GM12878 (cell line): ENCODE measurements around the gene DNAJC27. TPM values are rescaled to one million over a fixed set of nuclear protein-coding genes. Genes with fewer than 3 reads are reported as not detected.

Experiments
- ATAC-seq: fragments of 200-7000 bp; cut with Tn5 transposase; 3 replicates; pipeline ENCODE4 v1.9.1; 2020; ENCODE audit warnings: mild to moderate bottlenecking, moderate library complexity
- BruUV-seq: library from RNA; stranded (reverse); fragments of 400-500 nt; replicated peaks from 2 replicates; lab custom pipeline; 2021; lab: Mats Ljungman, UMichigan
- CTCF ChIA-PET: fragments of 300-600 bp; sonication (Branson Sonifier 250); formaldehyde crosslinking; extraction: SDS; loops from one replicate; lab custom pipeline; 2021; ENCODE audit warnings: inconsistent platforms; lab: Yijun Ruan, JAX
- POLR2A ChIA-PET: fragments of 350-600 bp; formaldehyde crosslinking; extraction: SDS; loops from one replicate; lab custom pipeline; 2021; ENCODE audit warnings: inconsistent platforms; lab: Charles Lee
- RAD21 ChIA-PET: fragments of 300-600 bp; sonication (Branson Sonifier 250); formaldehyde crosslinking; loops from one replicate; lab custom pipeline; 2023; ENCODE audit warnings: antibody characterized with exemption; ENCODE audit not compliant: unreplicated experiment; lab: Charles Lee
- SMC1A ChIA-PET: fragments of 300-600 bp; sonication (Branson Sonifier 250); formaldehyde crosslinking; loops from one replicate; lab custom pipeline; 2023; ENCODE audit not compliant: unreplicated experiment, uncharacterized antibody; lab: Charles Lee
- DNase-seq: peaks from one replicate; pipeline ENCODE4 v3.0.0-alpha.2; 2011; ENCODE audit warnings: low read depth, low spot score
- FAIRE-seq: peaks from 3 replicates; lab custom pipeline; 2011; peaks lifted over from hg19 to GRCh38; lab: Jason Lieb, UNC
- H2AFZ ChIP-seq: 2 replicates; pipeline ENCODE4 v1.6.0; 2011; ENCODE audit warnings: low read depth, low read length, control low read depth; ENCODE audit not compliant: control insufficient read depth
- H3K27ac ChIP-seq: 2 replicates; pipeline ENCODE4 v1.5.1; 2011; ENCODE audit warnings: control low read depth; ENCODE audit not compliant: control insufficient read depth, insufficient read depth
- H3K27me3 ChIP-seq, 2 experiments: replicated peaks in 1 of 2; 2 replicates each; pipeline versions ENCODE4 v1.6.0 to v1.6.1; 2011; ENCODE audit warnings: low read length in 1 of 2; ENCODE audit not compliant: control insufficient read depth in 2 of 2, insufficient read depth in 2 of 2
- H3K36me3 ChIP-seq, 2 experiments: 2 replicates each; pipeline ENCODE4 v1.5.1; 2011; ENCODE audit warnings: low read length in 1 of 2; ENCODE audit not compliant: control insufficient read depth in 2 of 2, insufficient read depth in 2 of 2
- H3K4me1 ChIP-seq: 2 replicates; pipeline ENCODE4 v1.6.1; 2011; ENCODE audit warnings: mild to moderate bottlenecking, low read length, moderate library complexity, mixed read lengths; ENCODE audit not compliant: control insufficient read depth, insufficient read depth
- H3K4me2 ChIP-seq: 2 replicates; pipeline ENCODE4 v1.6.0; 2011; ENCODE audit warnings: control low read depth; ENCODE audit not compliant: control insufficient read depth, insufficient read depth
- H3K4me3 ChIP-seq: fragments of 200-600 bp; sonication (generic); 2 replicates; pipeline ENCODE4 v1.5.1; 2016
- H3K79me2 ChIP-seq: 2 replicates; pipeline ENCODE4 v1.6.0; 2011; ENCODE audit warnings: low read length; ENCODE audit not compliant: control insufficient read depth, insufficient read depth
- H3K9ac ChIP-seq: 2 replicates; pipeline ENCODE4 v1.8.0; 2011; ENCODE audit warnings: low read length, control low read depth, mixed read lengths; ENCODE audit not compliant: control insufficient read depth, insufficient read depth
- H3K9me3 ChIP-seq: replicated peaks from 3 replicates; pipeline ENCODE4 v1.5.1; 2011; ENCODE audit warnings: mild to moderate bottlenecking, low read length; ENCODE audit not compliant: control insufficient read depth, insufficient read depth
- H4K20me1 ChIP-seq: 2 replicates; pipeline ENCODE4 v1.6.0; 2011; ENCODE audit not compliant: control insufficient read depth, insufficient read depth
- CBFB ChIP-seq: IDR thresholded peaks from 2 replicates; pipeline ENCODE4 v1.6.1; 2016; ENCODE audit warnings: antibody characterized with exemption, low read depth
- CEBPB ChIP-seq, 2 experiments: fragments of 150-350 bp in 1 of 2; IDR thresholded peaks; 2 replicates each; pipeline ENCODE4 v1.6.1; 2012 to 2014; ENCODE audit warnings: low read depth in 2 of 2, low read length in 2 of 2, borderline replicate concordance in 1 of 2, inconsistent platforms in 1 of 2
- GATAD2B ChIP-seq: fragments of 450-650 bp; conservative IDR thresholded peaks from 2 replicates; pipeline ENCODE4 v1.6.1; 2017; ENCODE audit warnings: low read depth, mild to moderate bottlenecking, moderate library complexity
- HDAC6 ChIP-seq: fragments of 200-600 bp; sonication (generic); IDR thresholded peaks from one replicate; pipeline ENCODE4 v1.8.0; 2017; ENCODE audit warnings: antibody characterized with exemption; ENCODE audit not compliant: unreplicated experiment
- JUNB ChIP-seq: IDR thresholded peaks from 2 replicates; pipeline ENCODE4 v1.6.1; 2016; ENCODE audit warnings: antibody characterized with exemption, mild to moderate bottlenecking
- MXI1 ChIP-seq: fragments of 150-350 bp; IDR thresholded peaks from 2 replicates; pipeline ENCODE4 v1.6.1; 2011; ENCODE audit warnings: low read depth, mild to moderate bottlenecking, inconsistent platforms, low read length, improper control_type of control experiment
- NR2F1 ChIP-seq: fragments of 450-650 bp; conservative IDR thresholded peaks from 2 replicates; pipeline ENCODE4 v1.6.1; 2017; ENCODE audit warnings: mild to moderate bottlenecking
- NRF1 ChIP-seq: conservative IDR thresholded peaks from 2 replicates; pipeline ENCODE4 v1.6.1; 2011; ENCODE audit warnings: mild to moderate bottlenecking, low read depth, low read length, improper control_type of control experiment
- PAX5 ChIP-seq: IDR thresholded peaks from 2 replicates; pipeline ENCODE4 v1.6.1; 2011; ENCODE audit warnings: low read depth, low read length, borderline replicate concordance
- PML ChIP-seq: IDR thresholded peaks from 2 replicates; pipeline ENCODE4 v1.6.1; 2012; ENCODE audit warnings: low read length, inconsistent platforms
- RB1 ChIP-seq: fragments of 450-650 bp; formaldehyde crosslinking; IDR thresholded peaks from 2 replicates; pipeline ENCODE4 v1.6.1; 2017; ENCODE audit warnings: mild to moderate bottlenecking, borderline replicate concordance
- RCOR1 ChIP-seq: conservative IDR thresholded peaks from 2 replicates; pipeline ENCODE4 v1.6.1; 2012; ENCODE audit warnings: low read depth, low read length, improper control_type of control experiment
- STAT1 ChIP-seq: fragments of 450-650 bp; conservative IDR thresholded peaks from 2 replicates; pipeline ENCODE4 v1.6.1; 2014; ENCODE audit warnings: antibody characterized with exemption, mild to moderate bottlenecking
- USF1 ChIP-seq: IDR thresholded peaks from 2 replicates; pipeline ENCODE4 v1.6.1; 2011; ENCODE audit warnings: borderline replicate concordance, low read depth, mild to moderate bottlenecking, moderate library complexity, mixed read lengths, low read length; ENCODE audit not compliant: insufficient read depth; ENCODE audit errors: extremely low read length
- ZNF384 ChIP-seq: IDR thresholded peaks from 2 replicates; pipeline ENCODE4 v1.6.1; 2012; ENCODE audit warnings: low read depth, mild to moderate bottlenecking, low read length, improper control_type of control experiment, borderline replicate concordance
- WGBS: methylation state at CpG from one replicate; pipeline ENCODE4 v1.1.6; 2016; ENCODE audit warnings: low lambda C conversion rate; ENCODE audit not compliant: insufficient replicate concordance, insufficient coverage; ENCODE audit errors: missing lambda C conversion rate; 5-methylcytosine and 5-hydroxymethylcytosine counted together
- in situ Hi-C: fragments of 300-500 bp; cut with MboI; formaldehyde crosslinking; loops from 9 replicates; pipeline ENCODE4 v1.14.3; 2018; ENCODE audit warnings: mixed read lengths
- intact Hi-C: fragments of 100-400 bp; cut with micrococcal nuclease; formaldehyde crosslinking; loops from one replicate; pipeline ENCODE4 v1.14.2; 2022; ENCODE audit not compliant: unreplicated experiment
- polyA plus RNA-seq, 11 experiments: library from polyadenylated mRNA; depleted of rRNA in 4 of 11; unstranded in 6 of 11; stranded (reverse) in 5 of 11; fragments of >200 nt; fragmentation: Nextera tagmentation in 4 of 11; fragmentation: Illumina TruSeq in 1 of 11; extraction: Ambion mirVana in 4 of 11; extraction: Trizol in 1 of 11; gene quantifications; 1 replicate in 1 of 11; 2 replicates in 10 of 11; pipeline versions ENCODE4 v1.2.1 to v1.2.3, GENCODE V29; 2011 to 2016; ENCODE audit warnings: inconsistent platforms in 2 of 11, missing spikeins in 2 of 11, low read depth in 1 of 11
- total RNA-seq, 4 experiments: library from RNA; depleted of rRNA in 3 of 4; stranded (reverse); fragments of >200 nt in 3 of 4; fragmentation: Illumina TruSeq in 1 of 4; extraction: Trizol in 1 of 4; gene quantifications; 2 replicates each; pipeline versions ENCODE4 v1.2.1 to v1.2.3, GENCODE V29; 2013 to 2021
- TF ChIP-seq, protein P1 (sequence below): fragments of 450-650 bp; IDR thresholded peaks from 2 replicates; pipeline ENCODE4 v1.6.1; 2017; ENCODE audit warnings: mild to moderate bottlenecking
- TF ChIP-seq, protein P2 (sequence below): IDR thresholded peaks from 2 replicates; pipeline ENCODE4 v1.6.1; 2012; ENCODE audit warnings: improper control_type of control experiment, low read depth, low read length; ENCODE audit not compliant: insufficient replicate concordance

DNAJC27 gene
- total and polyA plus RNA-seq, 10 of the 15 experiments (the other 5 are each of a cell fraction or from before 2014, with no cell fraction given): 0.95 to 9.6 (median 3.7) TPM

- TF ChIP-seq, protein P1, sequence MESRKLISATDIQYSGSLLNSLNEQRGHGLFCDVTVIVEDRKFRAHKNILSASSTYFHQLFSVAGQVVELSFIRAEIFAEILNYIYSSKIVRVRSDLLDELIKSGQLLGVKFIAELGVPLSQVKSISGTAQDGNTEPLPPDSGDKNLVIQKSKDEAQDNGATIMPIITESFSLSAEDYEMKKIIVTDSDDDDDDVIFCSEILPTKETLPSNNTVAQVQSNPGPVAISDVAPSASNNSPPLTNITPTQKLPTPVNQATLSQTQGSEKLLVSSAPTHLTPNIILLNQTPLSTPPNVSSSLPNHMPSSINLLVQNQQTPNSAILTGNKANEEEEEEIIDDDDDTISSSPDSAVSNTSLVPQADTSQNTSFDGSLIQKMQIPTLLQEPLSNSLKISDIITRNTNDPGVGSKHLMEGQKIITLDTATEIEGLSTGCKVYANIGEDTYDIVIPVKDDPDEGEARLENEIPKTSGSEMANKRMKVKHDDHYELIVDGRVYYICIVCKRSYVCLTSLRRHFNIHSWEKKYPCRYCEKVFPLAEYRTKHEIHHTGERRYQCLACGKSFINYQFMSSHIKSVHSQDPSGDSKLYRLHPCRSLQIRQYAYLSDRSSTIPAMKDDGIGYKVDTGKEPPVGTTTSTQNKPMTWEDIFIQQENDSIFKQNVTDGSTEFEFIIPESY: no peak
- no peak for TF ChIP-seq HDAC6
- no peak for TF ChIP-seq CBFB
- TF ChIP-seq NRF1: no peak
- TF ChIP-seq PAX5: no peak
Observed at GRCh38 chr2:25002066-25002465, 30.3 kb upstream of the DNAJC27 start (continued).

- Histone ChIP-seq H3K79me2 (no peaks in the 10 kb centered on the region), H3K9me3 (no peaks in the 10 kb centered on the region), H3K27me3 (no peaks in the 10 kb centered on the region; a peak in 1 of 4 replicates), H2AFZ (no peak overlapping the region), H3K4me1 (no peaks in the 10 kb centered on the region), H3K9ac (no peak overlapping the region), H3K4me2 (no peak overlapping the region), H3K27ac (no peak overlapping the region), H3K4me3 (no peak overlapping the region), H4K20me1 (no peaks in the 10 kb centered on the region), H3K36me3 (no peaks in the 10 kb centered on the region)
- in situ Hi-C loops (no loop called here), intact Hi-C loops (no loop called here)
- 44% methylated on average over 7 of the region's 7 CpGs for WGBS
- ChIA-PET RAD21 (no interaction called here), SMC1A (interaction anchor here (0.6 kb wide), 1 partner anchor 31 kb away, joined by 3 read pairs; no protein-coding TSS in a partner anchor), CTCF (no interaction called here), POLR2A (no interaction called here)
- no TSS peak for BruUV-seq
- DNase-seq: no peak
- no peak for ATAC-seq
- no peak for FAIRE-seq
- TF ChIP-seq USF1: no peak
- TF ChIP-seq, protein P2, sequence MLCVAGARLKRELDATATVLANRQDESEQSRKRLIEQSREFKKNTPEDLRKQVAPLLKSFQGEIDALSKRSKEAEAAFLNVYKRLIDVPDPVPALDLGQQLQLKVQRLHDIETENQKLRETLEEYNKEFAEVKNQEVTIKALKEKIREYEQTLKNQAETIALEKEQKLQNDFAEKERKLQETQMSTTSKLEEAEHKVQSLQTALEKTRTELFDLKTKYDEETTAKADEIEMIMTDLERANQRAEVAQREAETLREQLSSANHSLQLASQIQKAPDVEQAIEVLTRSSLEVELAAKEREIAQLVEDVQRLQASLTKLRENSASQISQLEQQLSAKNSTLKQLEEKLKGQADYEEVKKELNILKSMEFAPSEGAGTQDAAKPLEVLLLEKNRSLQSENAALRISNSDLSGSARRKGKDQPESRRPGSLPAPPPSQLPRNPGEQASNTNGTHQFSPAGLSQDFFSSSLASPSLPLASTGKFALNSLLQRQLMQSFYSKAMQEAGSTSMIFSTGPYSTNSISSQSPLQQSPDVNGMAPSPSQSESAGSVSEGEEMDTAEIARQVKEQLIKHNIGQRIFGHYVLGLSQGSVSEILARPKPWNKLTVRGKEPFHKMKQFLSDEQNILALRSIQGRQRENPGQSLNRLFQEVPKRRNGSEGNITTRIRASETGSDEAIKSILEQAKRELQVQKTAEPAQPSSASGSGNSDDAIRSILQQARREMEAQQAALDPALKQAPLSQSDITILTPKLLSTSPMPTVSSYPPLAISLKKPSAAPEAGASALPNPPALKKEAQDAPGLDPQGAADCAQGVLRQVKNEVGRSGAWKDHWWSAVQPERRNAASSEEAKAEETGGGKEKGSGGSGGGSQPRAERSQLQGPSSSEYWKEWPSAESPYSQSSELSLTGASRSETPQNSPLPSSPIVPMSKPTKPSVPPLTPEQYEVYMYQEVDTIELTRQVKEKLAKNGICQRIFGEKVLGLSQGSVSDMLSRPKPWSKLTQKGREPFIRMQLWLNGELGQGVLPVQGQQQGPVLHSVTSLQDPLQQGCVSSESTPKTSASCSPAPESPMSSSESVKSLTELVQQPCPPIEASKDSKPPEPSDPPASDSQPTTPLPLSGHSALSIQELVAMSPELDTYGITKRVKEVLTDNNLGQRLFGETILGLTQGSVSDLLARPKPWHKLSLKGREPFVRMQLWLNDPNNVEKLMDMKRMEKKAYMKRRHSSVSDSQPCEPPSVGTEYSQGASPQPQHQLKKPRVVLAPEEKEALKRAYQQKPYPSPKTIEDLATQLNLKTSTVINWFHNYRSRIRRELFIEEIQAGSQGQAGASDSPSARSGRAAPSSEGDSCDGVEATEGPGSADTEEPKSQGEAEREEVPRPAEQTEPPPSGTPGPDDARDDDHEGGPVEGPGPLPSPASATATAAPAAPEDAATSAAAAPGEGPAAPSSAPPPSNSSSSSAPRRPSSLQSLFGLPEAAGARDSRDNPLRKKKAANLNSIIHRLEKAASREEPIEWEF: no peak
- TF ChIP-seq STAT1: no peak
- TF ChIP-seq NR2F1: no peak
- no peak for TF ChIP-seq RCOR1
- no peak for TF ChIP-seq ZNF384
- TF ChIP-seq CEBPB (IDR thresholded peaks at IDR 0.05; ENCODE audit: borderline replicate concordance in 1 of 2, low read depth in 2 of 2, low read length in 2 of 2): no peak
- no peak for TF ChIP-seq RB1
- TF ChIP-seq GATAD2B: no peak
- TF ChIP-seq PML: no peak
- no peak for TF ChIP-seq JUNB
- TF ChIP-seq CBFB: no peak
- no peak for TF ChIP-seq MXI1
Observed at GRCh38 chr2:25001325-25001637, 29.5 kb upstream of the DNAJC27 start.
